Heart left ventricle (tissue), 16 donors: ENCODE measurements around the gene PEX26. TPM values are rescaled to one million over a fixed set of nuclear protein-coding genes. Genes with fewer than 3 reads are reported as not detected.
A peak's percentile ranks its signal among the peaks of the same experiment; 100 is the strongest.

Experiments
- ATAC-seq, 4 donors: fragments of 200-7000 bp; cut with Tn5 transposase; one replicate each; pipeline ENCODE4 v1.9.1; 2020 to 2022; ENCODE audit warnings: moderate library complexity in 4 of 4, mild to moderate bottlenecking in 3 of 4, moderate number of reproducible peaks in 1 of 4
- DNase-seq, 5 donors: peaks; one replicate each; pipeline ENCODE4 v3.0.0-alpha.2; 2020
- H3K27ac ChIP-seq, 12 donors: fragments of 200-600 bp; sonication (generic) in 4 of 12; one replicate each; pipeline versions ENCODE4 v1.5.0 to v1.8.0; 2016 to 2022; ENCODE audit warnings: mild to moderate bottlenecking in 2 of 12
- H3K27me3 ChIP-seq, 9 donors: fragments of 200-600 bp; sonication (generic) in 2 of 9; one replicate each; pipeline versions ENCODE4 v1.5.1 to v1.8.0; 2016 to 2022; ENCODE audit warnings: mild to moderate bottlenecking in 3 of 9
- H3K36me3 ChIP-seq, 9 donors: fragments of 200-600 bp; sonication (generic) in 2 of 9; one replicate each; pipeline versions ENCODE4 v1.5.0 to v1.8.0; 2018 to 2022; ENCODE audit warnings: mild to moderate bottlenecking in 2 of 9
- H3K4me1 ChIP-seq, 12 donors: fragments of 200-600 bp; sonication (generic) in 4 of 12; one replicate each; pipeline versions ENCODE4 v1.5.0 to v1.8.0; 2016 to 2022; ENCODE audit warnings: mild to moderate bottlenecking in 3 of 12
- H3K4me3 ChIP-seq, 12 donors: fragments of 200-600 bp; sonication (generic) in 4 of 12; one replicate each; pipeline versions ENCODE4 v1.5.0 to v1.8.0; 2017 to 2022; ENCODE audit warnings: mild to moderate bottlenecking in 9 of 12, moderate library complexity in 4 of 12
- H3K9me3 ChIP-seq, 12 donors: fragments of 200-600 bp; sonication (generic) in 4 of 12; one replicate each; pipeline versions ENCODE4 v1.5.0 to v1.8.0; 2016 to 2022; ENCODE audit warnings: mild to moderate bottlenecking in 1 of 12
- CTCF ChIP-seq, 12 donors: fragments of 200-600 bp; sonication (generic) in 4 of 12; IDR thresholded peaks; one replicate each; pipeline versions ENCODE4 v1.5.0 to v1.8.0; 2018 to 2022; ENCODE audit warnings: antibody characterized with exemption in 12 of 12, mild to moderate bottlenecking in 5 of 12
- POLR2A ChIP-seq, 2 donors: fragments of 450-650 bp; IDR thresholded peaks; one replicate each; pipeline ENCODE4 v1.6.1; 2017; ENCODE audit warnings: antibody characterized with exemption in 2 of 2, mild to moderate bottlenecking in 2 of 2, moderate library complexity in 2 of 2
- WGBS, 4 donors: extraction: QIAGEN DNeasy Blood & Tissue Kit in 2 of 4; methylation state at CpG; one replicate each; pipeline versions ENCODE4 v1.1.5 to v1.1.7; 2013 to 2018; 5-methylcytosine and 5-hydroxymethylcytosine counted together
- intact Hi-C, 10 donors: fragments of 100-400 bp; cut with DNase I; formaldehyde crosslinking; loops; one replicate each; pipeline versions ENCODE4 v1.11.1 to v1.14.2; 2022
- polyA plus RNA-seq, 2 donors: library from polyadenylated mRNA; stranded (reverse); fragments of 200-250 nt; gene quantifications; one replicate each; pipeline ENCODE4 v1.2.3, GENCODE V29; 2013
- total RNA-seq, 9 donors: library from RNA; depleted of rRNA in 2 of 9; stranded (reverse); fragments of >200 nt in 2 of 9; fragmentation: NEBNext Ultra II Directional in 3 of 9; extraction: Animal tissue kit (Norgen Biotek cat#: 25700) in 3 of 9; gene quantifications; one replicate each; pipeline versions ENCODE4 v1.1.0 to v1.2.4, GENCODE V29; 2016 to 2023
- donor health status: ischemic (EF 13 %, LVEDD 7.1; RV severe dilation, severe dysfunction).
- donor health status: healthy with polysubstance abuse.
- donor health status: DM: no; HTN: yes; CAD: no.
- donor health status: DM: no; HTN: no; CAD: no.
- donor health status: ischemic (EF 25% LVEDD 6.9; RV normal size, moderate dysfunction).
- donor health status: ischemic (EF 25% LVEDD 5.7; RV mildly dilated, moderate dysfunction).
- donor health status: healthy.
- donor health status: DM: yes; HTN: yes; CAD: no.
- donor health status: ischemic (EF 35%, LVEDD 5.7; RV mildly dilated, moderate dysfunction).
- donor health status: nonischemic (EF 11% LVEDD 7.7; RV severe dilation, severe dysfunction).
- donor health status: DM: yes; HTN: yes; CAD: no.
- donor health status: PGD.
- donor health status: ischemic (EF 29% LVEDD 5.4; RV normal size, mild dysfunction).
- donor health status: nonischemic (EF 23%, LVEDD 6.1; RV moderate dilation, normal function).

PEX26 gene
- total and polyA plus RNA-seq, 11 donors, result 11.7 to 27.3 (median 21.9) TPM

GRCh38 chr22:18075101-18075719 is 2.6 kb upstream of the PEX26 start:
- intact Hi-C loops, result loop anchor here (1.0 to 10.0 kb wide), 13 partner anchors 50 to 340 kb away; partner anchors contain the start of gene MICAL3 (in 3 of the 10)
- TF ChIP-seq POLR2A (IDR thresholded peaks at IDR 0.05) (no peak), CTCF (IDR thresholded peaks at IDR 0.05) (no peak)
- 92 to 97% (median 95%) methylated on average over 6 of the region's 6 CpGs for WGBS, 4 donors
- H3K4me3 ChIP-seq, result no peak overlapping the region
- peaks cover 3 to 37% (median 26%) of the 10 kb centered on the region in 12 donors for H3K4me1 ChIP-seq
- H3K27me3 ChIP-seq, result no peaks in the 10 kb centered on the region
- peaks cover 0 to 12% (median 9%) of the 10 kb centered on the region in 9 donors for H3K36me3 ChIP-seq
- no peak for ATAC-seq
- peak overlapping the region in 6 of 12 donors; percentile 38 to 87 (median 58) for H3K27ac ChIP-seq
- no peaks in the 10 kb centered on the region for H3K9me3 ChIP-seq
- no peak for DNase-seq

- ATAC-seq (peak; percentile 22 to 55 (median 44)), DNase-seq (peak in 4 of 5 donors; percentile 42 to 69 (median 60))
- peak; percentile 75 to 92 (median 90) for TF ChIP-seq CTCF (IDR thresholded peaks at IDR 0.05)
- no peak for TF ChIP-seq POLR2A (IDR thresholded peaks at IDR 0.05)
- intact Hi-C loops, result loop anchor here (1.0 to 10.0 kb wide), 17 partner anchors 51 to 341 kb away; partner anchors contain the start of gene MICAL3 (in 3 of the 10)
- Histone ChIP-seq H3K4me1 (peaks cover 3 to 37% (median 26%) of the 10 kb centered on the region in 12 donors), H3K27ac (peak overlapping the region in 11 of 12 donors; percentile 21 to 88 (median 57)), H3K4me3 (peak overlapping the region in 6 of 12 donors; percentile 80 to 93 (median 84)), H3K27me3 (no peaks in the 10 kb centered on the region), H3K36me3 (peaks cover 0 to 19% (median 16%) of the 10 kb centered on the region in 9 donors), H3K9me3 (no peaks in the 10 kb centered on the region)
- WGBS, 4 donors, result 26 to 34% (median 26%) methylated on average over 13 of the region's 13 CpGs
These were observed 1.9 kb upstream of the PEX26 start for GRCh38 chr22:18075720-18076497.

- ATAC-seq (peak in 1 of 4 donors; percentile 1), DNase-seq (no peak)
- Histone ChIP-seq H3K4me1 (peaks cover 3 to 37% (median 26%) of the 10 kb centered on the region in 12 donors), H3K4me3 (peak overlapping the region; percentile 66 to 99 (median 88)), H3K36me3 (peaks cover 0 to 31% (median 26%) of the 10 kb centered on the region in 9 donors), H3K9me3 (no peaks in the 10 kb centered on the region), H3K27me3 (no peaks in the 10 kb centered on the region), H3K27ac (peak overlapping the region; percentile 27 to 90 (median 87))
- intact Hi-C loops, result loop anchor here (2.0 to 10.0 kb wide), 15 partner anchors 52 to 342 kb away; partner anchors contain the start of gene MICAL3 (in 3 of the 10)
- TF ChIP-seq CTCF (IDR thresholded peaks at IDR 0.05) (no peak), POLR2A (IDR thresholded peaks at IDR 0.05) (no peak)
- WGBS, 4 donors, result 4 to 7% (median 6%) methylated on average over 10 of the region's 10 CpGs
These were observed 627 bp upstream of the PEX26 start for GRCh38 chr22:18077087-18077638.
